ENCODE data around the gene MPHOSPH6.
"Not testable (repeated sequence)": the region's sequence is repeated elsewhere in the genome, so short reads cannot be mapped to it uniquely, and the experiment has no call there.

The MPHOSPH6 gene

GRCh38 chr16:82175627-82176026 lies 5.6 kb upstream of the MPHOSPH6 start:
- no peak for DNase-seq (ENCODE audit: low spot score)

GRCh38 chr16:82167670-82168069 lies 2.4 kb downstream of the MPHOSPH6 start:
- DNase-seq (ENCODE audit: low spot score): no peak

- DNase-seq (ENCODE audit: low spot score): no peak
Observed at GRCh38 chr16:82160226-82160625, 9.8 kb downstream of the MPHOSPH6 start.

GRCh38 chr16:82157836-82158235 lies 12.2 kb downstream of the MPHOSPH6 start:
- no peak for DNase-seq (ENCODE audit: low spot score)

GRCh38 chr16:82157534-82157812 lies 12.6 kb downstream of the MPHOSPH6 start:
- DNase-seq (ENCODE audit: low spot score): no peak

GRCh38 chr16:82156761-82157533 lies 13.1 kb downstream of the MPHOSPH6 start:
- no peak for DNase-seq (ENCODE audit: low spot score)

GRCh38 chr16:82152641-82153112 lies 17.3 kb downstream of the MPHOSPH6 start:
- no peak for DNase-seq (ENCODE audit: low spot score)

GRCh38 chr16:82152196-82152595 lies 17.8 kb downstream of the MPHOSPH6 start:
- no peak for DNase-seq (ENCODE audit: low spot score)

- DNase-seq (ENCODE audit: low spot score): no peak
Observed at GRCh38 chr16:82150549-82150948, 19.5 kb downstream of the MPHOSPH6 start.

- DNase-seq (ENCODE audit: low spot score): no peak
Observed at GRCh38 chr16:82149536-82149935, 20.5 kb downstream of the MPHOSPH6 start.

- DNase-seq (ENCODE audit: low spot score): no peak
Observed at GRCh38 chr16:82147546-82147945, 22.5 kb downstream of the MPHOSPH6 start.

GRCh38 chr16:82146957-82147356 lies 23.1 kb downstream of the MPHOSPH6 start:
- DNase-seq (ENCODE audit: low spot score): no peak

- DNase-seq (ENCODE audit: low spot score): no peak
Observed at GRCh38 chr16:82146556-82146955, 23.5 kb downstream of the MPHOSPH6 start.

GRCh38 chr16:82139286-82139571 lies 30.8 kb downstream of the MPHOSPH6 start:
- not testable (repeated sequence) for DNase-seq (ENCODE audit: low spot score)

- no peak for DNase-seq (ENCODE audit: low spot score)
Observed at GRCh38 chr16:82138478-82139285, 31.3 kb downstream of the MPHOSPH6 start.

GRCh38 chr16:82137822-82138167 lies 32.2 kb downstream of the MPHOSPH6 start:
- no peak for DNase-seq (ENCODE audit: low spot score)

- DNase-seq (ENCODE audit: low spot score): no peak
Observed at GRCh38 chr16:82136956-82137821, 32.8 kb downstream of the MPHOSPH6 start.

GRCh38 chr16:82135844-82136243 lies 34.2 kb downstream of the MPHOSPH6 start:
- no peak for DNase-seq (ENCODE audit: low spot score)

- no peak for DNase-seq (ENCODE audit: low spot score)
Observed at GRCh38 chr16:82134846-82135245, 35.2 kb downstream of the MPHOSPH6 start.

- DNase-seq (ENCODE audit: low spot score): peak; percentile 21
Observed at GRCh38 chr16:82133798-82134197, 36.2 kb downstream of the MPHOSPH6 start.

- no peak for DNase-seq (ENCODE audit: low spot score)
Observed at GRCh38 chr16:82129881-82130280, 40.1 kb downstream of the MPHOSPH6 start.

GRCh38 chr16:82124651-82125050 lies 45.4 kb downstream of the MPHOSPH6 start:
- no peak for DNase-seq (ENCODE audit: low spot score)

GRCh38 chr16:82119405-82119804 lies 50.6 kb downstream of the MPHOSPH6 start:
- no peak for DNase-seq (ENCODE audit: low spot score)

Measured in CD4-positive, alpha-beta T cell treated with Interleukin-6 at 100 ng/mL for 8 hours (primary cell).